ENCODE measurements around the gene SLBP. TPM values are rescaled to one million over a fixed set of nuclear protein-coding genes. Genes with fewer than 3 reads are reported as not detected.

The SLBP gene
- 100 to 1,000 TPM; 133 to 137 TPM for total RNA-seq

GRCh38 chr4:1712216-1713002, at the start of gene SLBP:
Gene SLBP (minus strand): TSS chr4:1712319. CDS start chr4:1712188, 131 bp downstream.
- CTCF ChIA-PET: interaction anchor here (0.5 to 12.3 kb wide), 7 partner anchors 10 to 188 kb away, joined by 3 to 144 read pairs (median 5); partner anchors contain the start of genes TACC3 and TMEM129
- DNase-seq (peak; percentile 99), ATAC-seq (peak; percentile 89)
- peak within 1 kb of the TSS; percentile 99 for H3K27ac Mint-ChIP-seq
- H3K9me3 Mint-ChIP-seq (ENCODE audit: low read depth): no peaks in the 10 kb centered on the region
- H3K4me3 Mint-ChIP-seq: peak within 1 kb of the TSS; percentile 100
- peaks cover 52% of the 10 kb centered on the region for H3K36me3 Mint-ChIP-seq
- no peaks in the 10 kb centered on the region for H3K27me3 Mint-ChIP-seq
- peaks cover 62% of the 10 kb centered on the region for H3K4me1 Mint-ChIP-seq

GRCh38 chr4:1761130-1761689, 49.1 kb upstream of the SLBP start:
- H3K27me3 Mint-ChIP-seq: peaks cover 12% of the 10 kb centered on the region
- no peaks in the 10 kb centered on the region for H3K4me1 Mint-ChIP-seq
- H3K9me3 Mint-ChIP-seq (ENCODE audit: low read depth): no peaks in the 10 kb centered on the region
- ATAC-seq: no peak
- no peak overlapping the region for H3K27ac Mint-ChIP-seq
- DNase-seq: no peak
- CTCF ChIA-PET: no interaction called here
- no peaks in the 10 kb centered on the region for H3K36me3 Mint-ChIP-seq
- H3K4me3 Mint-ChIP-seq: no peak overlapping the region

- ATAC-seq (no peak), DNase-seq (no peak)
- Mint-ChIP-seq H3K27me3 (peaks cover 12% of the 10 kb centered on the region), H3K4me3 (no peak overlapping the region), H3K27ac (no peak overlapping the region), H3K9me3 (ENCODE audit: low read depth) (no peaks in the 10 kb centered on the region), H3K36me3 (no peaks in the 10 kb centered on the region), H3K4me1 (no peaks in the 10 kb centered on the region)
- CTCF ChIA-PET: no interaction called here
These were observed 48.5 kb upstream of the SLBP start for GRCh38 chr4:1760521-1761071.

- CTCF ChIA-PET: no interaction called here
- Mint-ChIP-seq H3K36me3 (no peaks in the 10 kb centered on the region), H3K9me3 (ENCODE audit: low read depth) (no peaks in the 10 kb centered on the region), H3K27me3 (peaks cover 10% of the 10 kb centered on the region), H3K4me1 (no peaks in the 10 kb centered on the region), H3K4me3 (no peak overlapping the region), H3K27ac (no peak overlapping the region)
- DNase-seq (no peak), ATAC-seq (no peak)
These were observed 47.7 kb upstream of the SLBP start for GRCh38 chr4:1759818-1760223.

- peaks cover 8% of the 10 kb centered on the region for H3K27me3 Mint-ChIP-seq
- H3K27ac Mint-ChIP-seq: no peak overlapping the region
- CTCF ChIA-PET: interaction anchor here (1.2 kb wide), 1 partner anchor 11 kb away, joined by 3 read pairs; no protein-coding TSS in a partner anchor
- H3K36me3 Mint-ChIP-seq: no peaks in the 10 kb centered on the region
- no peak overlapping the region for H3K4me3 Mint-ChIP-seq
- DNase-seq (no peak), ATAC-seq (no peak)
- H3K4me1 Mint-ChIP-seq: no peaks in the 10 kb centered on the region
- H3K9me3 Mint-ChIP-seq (ENCODE audit: low read depth): no peaks in the 10 kb centered on the region
These were observed 47.2 kb upstream of the SLBP start for GRCh38 chr4:1759170-1759817.

GRCh38 chr4:1758306-1759121, 46.4 kb upstream of the SLBP start:
- no peak for DNase-seq
- Mint-ChIP-seq H3K4me3 (no peak overlapping the region), H3K9me3 (ENCODE audit: low read depth) (no peaks in the 10 kb centered on the region), H3K27ac (no peak overlapping the region), H3K27me3 (peaks cover 3% of the 10 kb centered on the region), H3K4me1 (no peaks in the 10 kb centered on the region), H3K36me3 (no peaks in the 10 kb centered on the region)
- ATAC-seq: no peak
- CTCF ChIA-PET: interaction anchor here (1.2 kb wide), 1 partner anchor 10 kb away, joined by 3 read pairs; no protein-coding TSS in a partner anchor

GRCh38 chr4:1757836-1758235, 45.7 kb upstream of the SLBP start:
- Mint-ChIP-seq H3K36me3 (no peaks in the 10 kb centered on the region), H3K27me3 (peaks cover 3% of the 10 kb centered on the region), H3K27ac (no peak overlapping the region), H3K9me3 (ENCODE audit: low read depth) (no peaks in the 10 kb centered on the region), H3K4me1 (peaks cover 3% of the 10 kb centered on the region), H3K4me3 (no peak overlapping the region)
- DNase-seq (no peak), ATAC-seq (no peak)
- CTCF ChIA-PET: no interaction called here

- Mint-ChIP-seq H3K4me3 (no peak overlapping the region), H3K36me3 (no peaks in the 10 kb centered on the region), H3K27ac (no peak overlapping the region), H3K4me1 (peaks cover 3% of the 10 kb centered on the region), H3K27me3 (no peaks in the 10 kb centered on the region), H3K9me3 (ENCODE audit: low read depth) (no peaks in the 10 kb centered on the region)
- ATAC-seq: no peak
- CTCF ChIA-PET: no interaction called here
- no peak for DNase-seq
These were observed 45.0 kb upstream of the SLBP start for GRCh38 chr4:1756893-1757779.

GRCh38 chr4:1756079-1756478, 44.0 kb upstream of the SLBP start:
- DNase-seq (no peak), ATAC-seq (no peak)
- Mint-ChIP-seq H3K9me3 (ENCODE audit: low read depth) (no peaks in the 10 kb centered on the region), H3K4me1 (peaks cover 3% of the 10 kb centered on the region), H3K27ac (no peak overlapping the region), H3K4me3 (no peak overlapping the region), H3K27me3 (no peaks in the 10 kb centered on the region), H3K36me3 (no peaks in the 10 kb centered on the region)
- CTCF ChIA-PET: interaction anchor here (1.2 kb wide), 1 partner anchor 9 kb away, joined by 3 read pairs; no protein-coding TSS in a partner anchor

- CTCF ChIA-PET: interaction anchor here (1.2 kb wide), 1 partner anchor 8 kb away, joined by 3 read pairs; no protein-coding TSS in a partner anchor
These were observed 43.2 kb upstream of the SLBP start for GRCh38 chr4:1755297-1755696.

GRCh38 chr4:1754336-1754735, 42.2 kb upstream of the SLBP start:
- no peaks in the 10 kb centered on the region for H3K36me3 Mint-ChIP-seq
- no peaks in the 10 kb centered on the region for H3K9me3 Mint-ChIP-seq (ENCODE audit: low read depth)
- H3K4me1 Mint-ChIP-seq: peaks cover 3% of the 10 kb centered on the region
- no peak overlapping the region for H3K27ac Mint-ChIP-seq
- CTCF ChIA-PET: interaction anchor here (0.7 kb wide), 1 partner anchor 8 kb away, joined by 3 read pairs; no protein-coding TSS in a partner anchor
- no peak for ATAC-seq
- no peak for DNase-seq
- H3K4me3 Mint-ChIP-seq: no peak overlapping the region
- H3K27me3 Mint-ChIP-seq: no peaks in the 10 kb centered on the region

More at GRCh38 chr4:1755297-1755696, 43.2 kb upstream of the SLBP start:
- H3K4me1 Mint-ChIP-seq: peaks cover 3% of the 10 kb centered on the region
- H3K27me3 Mint-ChIP-seq: no peaks in the 10 kb centered on the region
- H3K9me3 Mint-ChIP-seq (ENCODE audit: low read depth): no peaks in the 10 kb centered on the region
- no peak for DNase-seq
- no peak overlapping the region for H3K27ac Mint-ChIP-seq
- H3K36me3 Mint-ChIP-seq: no peaks in the 10 kb centered on the region
- H3K4me3 Mint-ChIP-seq: no peak overlapping the region
- no peak for ATAC-seq

GRCh38 chr4:1753697-1754311, 41.7 kb upstream of the SLBP start:
- Mint-ChIP-seq H3K4me1 (peaks cover 3% of the 10 kb centered on the region), H3K9me3 (ENCODE audit: low read depth) (no peaks in the 10 kb centered on the region), H3K27ac (no peak overlapping the region), H3K4me3 (no peak overlapping the region), H3K27me3 (no peaks in the 10 kb centered on the region), H3K36me3 (no peaks in the 10 kb centered on the region)
- CTCF ChIA-PET: no interaction called here
- DNase-seq (no peak), ATAC-seq (no peak)

Measured in activated CD8-positive, alpha-beta memory T cell treated with anti-CD3 and anti-CD28 coated beads, Interleukin-2, amount 10 ng/mL, durations not matched to agents 7 days and 5 days (primary cell).